HFFc6 (cell line): ENCODE data around the gene CD47. TPM values are rescaled to one million over a fixed set of nuclear protein-coding genes. Genes with fewer than 3 reads are reported as not detected.

Experiments used
- DNase-seq: peaks from one replicate; pipeline ENCODE4 v3.0.0-alpha.2; 2018
- H3K27ac Mint-ChIP-seq: 2 replicates; pipeline ENCODE4 v1.8.0; 2020; ENCODE audit warnings: mild to moderate bottlenecking, mixed read lengths
- H3K27me3 Mint-ChIP-seq: 2 replicates; pipeline ENCODE4 v1.8.0; 2021; ENCODE audit warnings: mild to moderate bottlenecking, moderate library complexity, mixed read lengths; ENCODE audit not compliant: insufficient read depth
- H3K36me3 Mint-ChIP-seq: 2 replicates; pipeline ENCODE4 v1.8.0; 2021; ENCODE audit warnings: low read depth, mixed read lengths
- H3K4me1 Mint-ChIP-seq: 2 replicates; pipeline ENCODE4 v1.8.0; 2020; ENCODE audit warnings: low read depth, mixed read lengths
- H3K4me3 Mint-ChIP-seq: 2 replicates; pipeline ENCODE4 v1.8.0; 2020; ENCODE audit warnings: mild to moderate bottlenecking, moderate library complexity, mixed read lengths
- H3K9me3 Mint-ChIP-seq: 2 replicates; pipeline ENCODE4 v1.8.0; 2020; ENCODE audit warnings: mild to moderate bottlenecking, mixed read lengths
- total RNA-seq, 6 experiments: library from RNA; stranded (reverse); fragmentation: NEBNext Ultra II Directional; extraction: Animal tissue kit (Norgen Biotek cat#: 25700); gene quantifications; 2 replicates in 1 of 6; 3 replicates in 5 of 6; pipeline ENCODE4 v1.2.3, GENCODE V29; 2021
- TF ChIP-seq, protein P1 (sequence below): fragments of 200-600 bp; sonication (generic); IDR thresholded peaks from 2 replicates; pipeline ENCODE4 v1.5.0; 2021; ENCODE audit warnings: antibody characterized with exemption, mild to moderate bottlenecking

CD47 gene
- total RNA-seq, 6 experiments from 2014 or later: 68.3 to 89.5 (median 77.1) TPM

DNA sequence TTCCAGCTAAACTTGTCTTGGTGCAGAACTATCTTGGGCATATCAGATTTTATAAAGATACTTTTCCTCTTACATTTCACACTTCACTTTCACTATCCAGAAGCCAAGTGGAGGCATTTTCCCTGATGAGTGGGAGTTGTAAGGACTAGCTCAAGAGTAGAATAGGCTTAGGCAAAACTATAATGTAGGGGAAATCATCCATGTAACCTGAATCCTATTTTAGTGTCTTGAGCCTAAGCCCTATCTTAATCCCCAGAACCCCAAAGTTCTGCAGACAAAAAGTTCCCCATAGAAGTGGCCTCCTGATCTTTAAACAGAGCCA lies 42.2 kb upstream of the CD47 start:
- H3K27ac Mint-ChIP-seq: peak overlapping the region; percentile 84
- no peak for DNase-seq
- H3K9me3 Mint-ChIP-seq: no peaks in the 10 kb centered on the region
- peak overlapping the region; percentile 67 for H3K4me3 Mint-ChIP-seq
- TF ChIP-seq, protein P1, sequence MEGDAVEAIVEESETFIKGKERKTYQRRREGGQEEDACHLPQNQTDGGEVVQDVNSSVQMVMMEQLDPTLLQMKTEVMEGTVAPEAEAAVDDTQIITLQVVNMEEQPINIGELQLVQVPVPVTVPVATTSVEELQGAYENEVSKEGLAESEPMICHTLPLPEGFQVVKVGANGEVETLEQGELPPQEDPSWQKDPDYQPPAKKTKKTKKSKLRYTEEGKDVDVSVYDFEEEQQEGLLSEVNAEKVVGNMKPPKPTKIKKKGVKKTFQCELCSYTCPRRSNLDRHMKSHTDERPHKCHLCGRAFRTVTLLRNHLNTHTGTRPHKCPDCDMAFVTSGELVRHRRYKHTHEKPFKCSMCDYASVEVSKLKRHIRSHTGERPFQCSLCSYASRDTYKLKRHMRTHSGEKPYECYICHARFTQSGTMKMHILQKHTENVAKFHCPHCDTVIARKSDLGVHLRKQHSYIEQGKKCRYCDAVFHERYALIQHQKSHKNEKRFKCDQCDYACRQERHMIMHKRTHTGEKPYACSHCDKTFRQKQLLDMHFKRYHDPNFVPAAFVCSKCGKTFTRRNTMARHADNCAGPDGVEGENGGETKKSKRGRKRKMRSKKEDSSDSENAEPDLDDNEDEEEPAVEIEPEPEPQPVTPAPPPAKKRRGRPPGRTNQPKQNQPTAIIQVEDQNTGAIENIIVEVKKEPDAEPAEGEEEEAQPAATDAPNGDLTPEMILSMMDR: no peak
- peaks cover 49% of the 10 kb centered on the region for H3K4me1 Mint-ChIP-seq
- H3K36me3 Mint-ChIP-seq: no peaks in the 10 kb centered on the region
- no peaks in the 10 kb centered on the region for H3K27me3 Mint-ChIP-seq

- peak; percentile 3 for DNase-seq
- H3K9me3 Mint-ChIP-seq: no peaks in the 10 kb centered on the region
- H3K4me1 Mint-ChIP-seq: peaks cover 49% of the 10 kb centered on the region
- H3K36me3 Mint-ChIP-seq: no peaks in the 10 kb centered on the region
- H3K4me3 Mint-ChIP-seq: peak overlapping the region; percentile 67
- peak overlapping the region; percentile 84 for H3K27ac Mint-ChIP-seq
- TF ChIP-seq, protein P1: no peak
- no peaks in the 10 kb centered on the region for H3K27me3 Mint-ChIP-seq
Measured at GRCh38 chr3:108131475-108132134, 40.8 kb upstream of the CD47 start.

DNA sequence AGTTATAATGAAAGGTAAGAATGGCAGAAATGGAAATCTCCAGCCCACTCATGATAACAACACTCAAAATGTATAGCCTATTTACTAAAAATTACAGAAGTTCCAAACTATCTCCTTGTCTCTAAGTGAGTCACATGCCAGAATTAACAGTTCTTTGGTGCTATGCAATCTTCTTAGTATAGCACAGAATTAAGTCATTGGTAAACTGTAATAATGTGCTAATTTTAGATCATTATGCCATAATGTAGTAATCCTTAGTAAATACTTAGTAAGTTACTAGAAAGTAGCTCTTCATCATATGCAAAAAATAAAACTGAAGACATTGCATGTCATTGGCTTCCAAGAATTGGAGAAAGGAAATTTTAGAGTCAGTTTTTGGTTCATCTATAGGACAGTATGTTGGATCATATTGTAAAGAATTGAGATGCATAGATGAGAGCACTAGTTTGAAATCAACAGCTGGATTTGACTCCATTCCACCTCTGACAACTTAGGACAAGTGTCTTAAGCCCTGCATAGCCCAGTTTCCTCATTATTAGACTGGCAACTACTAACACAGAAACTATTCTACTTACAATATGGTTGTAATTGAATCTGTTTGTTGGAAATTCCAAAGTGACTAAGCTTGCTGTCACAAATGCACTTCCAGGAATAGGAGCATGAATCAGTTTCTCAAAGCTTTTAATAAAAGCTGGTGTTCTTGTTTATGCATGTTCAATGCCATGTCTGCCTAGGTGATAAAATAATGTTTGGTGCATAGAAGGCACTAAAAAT lies 40.1 kb upstream of the CD47 start:
- Mint-ChIP-seq H3K9me3 (no peaks in the 10 kb centered on the region), H3K36me3 (no peaks in the 10 kb centered on the region), H3K4me1 (peaks cover 49% of the 10 kb centered on the region), H3K4me3 (peak overlapping the region; percentile 67), H3K27ac (peak overlapping the region; percentile 84), H3K27me3 (no peaks in the 10 kb centered on the region; the same call in 1 of the 2 replicates)
- peak; percentile 92 for DNase-seq
- TF ChIP-seq, protein P1: no peak

GRCh38 chr3:108130236-108130635 lies 39.4 kb upstream of the CD47 start:
- DNase-seq: no peak
- Mint-ChIP-seq H3K27ac (no peak overlapping the region; the same call in 1 of the 2 replicates), H3K4me3 (peak overlapping the region; percentile 57; the same call in 1 of the 2 replicates), H3K36me3 (no peaks in the 10 kb centered on the region), H3K9me3 (no peaks in the 10 kb centered on the region), H3K27me3 (no peaks in the 10 kb centered on the region; the same call in 1 of the 2 replicates), H3K4me1 (peaks cover 49% of the 10 kb centered on the region)
- TF ChIP-seq, protein P1: no peak

DNA sequence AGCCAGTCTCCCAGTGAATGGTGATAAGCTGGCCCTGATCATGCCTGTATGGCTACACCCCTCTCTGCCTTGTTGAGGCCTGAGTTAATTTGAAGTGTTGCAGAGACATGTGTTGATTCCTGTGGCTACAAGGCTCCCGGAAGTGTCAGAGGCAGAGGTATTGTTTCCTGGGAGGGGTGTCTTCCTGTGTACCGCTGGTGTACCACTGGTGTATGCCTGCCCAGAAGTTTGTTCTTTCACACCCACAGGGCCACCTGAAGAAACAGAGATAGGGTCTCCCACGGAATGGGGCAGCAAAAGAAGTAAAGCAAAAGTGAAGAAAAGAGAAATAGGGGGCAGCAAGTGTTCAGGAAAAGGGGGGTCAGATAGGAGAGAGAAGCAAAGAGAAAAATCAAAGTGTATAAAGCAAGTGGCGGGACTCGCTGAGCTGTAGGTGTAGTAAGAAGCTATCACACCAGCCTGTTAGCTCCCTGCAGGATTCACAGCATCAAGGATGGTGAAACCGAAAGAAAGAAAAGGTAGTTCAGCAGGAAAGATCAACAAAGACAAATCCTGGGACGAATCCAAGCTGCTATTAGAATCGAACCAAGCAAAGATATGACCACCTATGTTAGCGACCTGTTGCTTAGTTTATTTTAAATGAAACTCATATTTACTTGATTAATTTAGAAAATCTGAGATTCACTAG lies 36.6 kb upstream of the CD47 start:
- TF ChIP-seq, protein P1: no peak
- H3K9me3 Mint-ChIP-seq: no peaks in the 10 kb centered on the region
- H3K27me3 Mint-ChIP-seq: no peaks in the 10 kb centered on the region; the same call in none of the 2 replicates
- H3K4me1 Mint-ChIP-seq: peaks cover 28% of the 10 kb centered on the region
- no peak for DNase-seq
- no peaks in the 10 kb centered on the region for H3K36me3 Mint-ChIP-seq
- H3K4me3 Mint-ChIP-seq: no peak overlapping the region
- H3K27ac Mint-ChIP-seq: no peak overlapping the region
